Lower lobe of right lung (tissue), 2 donors: ENCODE results near the gene DUSP8. TPM values are rescaled to one million over a fixed set of nuclear protein-coding genes. Genes with fewer than 3 reads are reported as not detected.
"Not testable (repeated sequence)": the region's sequence is repeated elsewhere in the genome, so short reads cannot be mapped to it uniquely, and the experiment has no call there.

Experiments
- ATAC-seq, 2 donors: fragments of 200-7000 bp; cut with Tn5 transposase; one replicate each; pipeline ENCODE4 v1.9.1; 2020 to 2022; ENCODE audit warnings: mild to moderate bottlenecking in 2 of 2, moderate library complexity in 2 of 2
- DNase-seq: peaks from one replicate; pipeline ENCODE4 v3.0.0-alpha.2; 2020
- H3K27ac ChIP-seq: fragments of 200-600 bp; one replicate; pipeline ENCODE4 v1.8.0; 2022
- H3K27me3 ChIP-seq: fragments of 200-600 bp; one replicate; pipeline ENCODE4 v1.8.0; 2022; ENCODE audit warnings: low read depth
- H3K36me3 ChIP-seq: fragments of 200-600 bp; one replicate; pipeline ENCODE4 v1.8.0; 2022; ENCODE audit warnings: mild to moderate bottlenecking
- H3K4me1 ChIP-seq: fragments of 200-600 bp; one replicate; pipeline ENCODE4 v1.8.0; 2022
- H3K4me3 ChIP-seq: fragments of 200-600 bp; one replicate; pipeline ENCODE4 v1.8.0; 2022; ENCODE audit warnings: mild to moderate bottlenecking
- H3K9me3 ChIP-seq: fragments of 200-600 bp; one replicate; pipeline ENCODE4 v1.8.0; 2022
- intact Hi-C: fragments of 100-400 bp; cut with DNase I; formaldehyde crosslinking; loops from one replicate; pipeline ENCODE4 v1.11.0; 2022
- long read RNA-seq: library from polyadenylated mRNA; unstranded; transcript quantifications from one replicate; pipeline ENCODE4 v2.0.0, GENCODE V29; 2021
- total RNA-seq: library from RNA; stranded (reverse); fragmentation: NEBNext Ultra II Directional; extraction: Animal tissue kit (Norgen Biotek cat#: 25700); gene quantifications from one replicate; pipeline ENCODE4 v1.2.1, GENCODE V29; 2021
- TF ChIP-seq, protein P1 (sequence below): fragments of 200-600 bp; IDR thresholded peaks from one replicate; pipeline ENCODE4 v1.8.0; 2022; ENCODE audit warnings: antibody characterized with exemption, mild to moderate bottlenecking
- donor health status: DM: no; HTN: yes; CAD: no; lungs with severe emphysema.

The DUSP8 gene
- total RNA-seq: 8.9 TPM
- long read RNA-seq, full-length matches to known transcripts: 2 of 17 reads
- long read RNA-seq, partial matches to known transcripts: 12 of 17 reads
- long read RNA-seq, other reads (novel, unspliced or antisense): 3 of 17 reads

DNA sequence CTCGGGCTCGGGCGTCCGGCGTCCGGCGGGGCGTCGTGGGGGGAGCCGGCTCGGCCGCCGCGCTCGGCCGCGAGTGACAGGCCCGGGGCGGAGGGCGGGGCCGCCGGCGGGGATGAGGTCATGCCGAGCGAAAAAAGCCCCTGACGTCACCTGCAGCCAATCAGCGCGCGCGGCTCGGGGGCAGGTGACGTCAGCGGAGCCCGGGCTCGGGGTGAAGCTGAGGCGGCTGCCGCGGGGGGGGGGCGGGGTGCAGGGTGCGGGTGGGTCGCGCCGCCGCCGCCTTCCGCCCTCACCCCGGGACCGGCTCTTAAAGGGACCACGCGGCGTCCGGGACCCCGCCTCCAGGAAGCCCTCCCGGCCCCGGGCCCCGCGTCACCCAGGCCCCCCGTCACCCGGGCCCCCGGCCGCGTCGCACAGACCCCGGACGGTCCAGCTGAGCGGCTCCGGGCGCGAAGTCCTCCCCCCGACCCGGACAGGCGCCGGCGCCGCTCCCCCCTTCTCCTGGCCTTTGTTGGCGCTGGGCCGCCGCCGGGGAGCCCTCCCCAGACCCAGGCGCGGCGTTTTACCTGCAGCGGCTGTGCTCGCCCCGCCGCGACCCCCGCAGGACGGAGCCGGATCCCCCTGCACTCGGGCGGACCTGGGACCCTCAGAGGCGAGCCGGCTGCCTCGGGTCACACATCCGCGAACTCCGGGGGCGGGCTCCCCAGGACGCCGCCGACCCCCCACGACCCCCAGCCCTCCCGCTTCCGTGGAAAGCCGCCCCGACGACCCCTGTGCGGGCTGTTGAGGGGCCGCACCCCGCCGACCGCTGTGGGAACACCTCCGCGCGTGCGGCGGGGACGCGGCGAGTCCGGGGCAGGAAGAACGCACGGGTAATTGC lies at the start of gene DUSP8:
DUSP8 (minus strand) TSS at position 75 of the 880 bp plus-strand sequence. CDS start 6,445 bp downstream, outside the sequence.
- TF ChIP-seq, protein P1, sequence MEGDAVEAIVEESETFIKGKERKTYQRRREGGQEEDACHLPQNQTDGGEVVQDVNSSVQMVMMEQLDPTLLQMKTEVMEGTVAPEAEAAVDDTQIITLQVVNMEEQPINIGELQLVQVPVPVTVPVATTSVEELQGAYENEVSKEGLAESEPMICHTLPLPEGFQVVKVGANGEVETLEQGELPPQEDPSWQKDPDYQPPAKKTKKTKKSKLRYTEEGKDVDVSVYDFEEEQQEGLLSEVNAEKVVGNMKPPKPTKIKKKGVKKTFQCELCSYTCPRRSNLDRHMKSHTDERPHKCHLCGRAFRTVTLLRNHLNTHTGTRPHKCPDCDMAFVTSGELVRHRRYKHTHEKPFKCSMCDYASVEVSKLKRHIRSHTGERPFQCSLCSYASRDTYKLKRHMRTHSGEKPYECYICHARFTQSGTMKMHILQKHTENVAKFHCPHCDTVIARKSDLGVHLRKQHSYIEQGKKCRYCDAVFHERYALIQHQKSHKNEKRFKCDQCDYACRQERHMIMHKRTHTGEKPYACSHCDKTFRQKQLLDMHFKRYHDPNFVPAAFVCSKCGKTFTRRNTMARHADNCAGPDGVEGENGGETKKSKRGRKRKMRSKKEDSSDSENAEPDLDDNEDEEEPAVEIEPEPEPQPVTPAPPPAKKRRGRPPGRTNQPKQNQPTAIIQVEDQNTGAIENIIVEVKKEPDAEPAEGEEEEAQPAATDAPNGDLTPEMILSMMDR: no peak
- Histone ChIP-seq H3K4me3 (peak within 1 kb of the TSS; percentile 58), H3K4me1 (peaks cover 32% of the 10 kb centered on the region), H3K36me3 (no peaks in the 10 kb centered on the region), H3K9me3 (no peaks in the 10 kb centered on the region), H3K27ac (peak within 1 kb of the TSS; percentile 80), H3K27me3 (peaks cover 7% of the 10 kb centered on the region)
- intact Hi-C loops: no loop called here
- DNase-seq (peak; percentile 91), ATAC-seq (peak; percentile 74)

DNA sequence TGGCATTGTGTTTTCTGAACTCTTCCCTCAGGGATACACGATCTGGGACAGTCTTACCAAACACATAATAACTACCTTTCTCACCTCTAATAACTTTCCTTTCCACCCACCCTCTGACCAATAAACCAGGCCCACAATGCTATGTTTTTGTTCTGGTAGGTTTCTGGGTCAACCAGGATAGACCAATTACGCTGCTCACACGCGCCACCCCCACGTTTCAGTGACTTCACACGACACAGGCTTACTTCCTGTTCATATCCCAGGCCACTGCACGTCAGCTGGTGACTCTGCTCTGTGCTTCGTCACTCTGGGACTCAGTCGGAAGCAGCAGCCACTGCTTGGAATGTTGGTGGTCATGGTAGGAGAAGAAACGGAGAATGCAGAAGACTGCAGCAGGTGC lies 47.4 kb upstream of the DUSP8 start:
- intact Hi-C loops: no loop called here
- H3K4me3 ChIP-seq: no peak overlapping the region
- TF ChIP-seq, protein P1: no peak
- ATAC-seq (no peak), DNase-seq (no peak)
- H3K27me3 ChIP-seq: peaks cover 32% of the 10 kb centered on the region
- no peaks in the 10 kb centered on the region for H3K36me3 ChIP-seq
- H3K27ac ChIP-seq: no peak overlapping the region
- no peaks in the 10 kb centered on the region for H3K4me1 ChIP-seq
- H3K9me3 ChIP-seq: no peaks in the 10 kb centered on the region

DNA sequence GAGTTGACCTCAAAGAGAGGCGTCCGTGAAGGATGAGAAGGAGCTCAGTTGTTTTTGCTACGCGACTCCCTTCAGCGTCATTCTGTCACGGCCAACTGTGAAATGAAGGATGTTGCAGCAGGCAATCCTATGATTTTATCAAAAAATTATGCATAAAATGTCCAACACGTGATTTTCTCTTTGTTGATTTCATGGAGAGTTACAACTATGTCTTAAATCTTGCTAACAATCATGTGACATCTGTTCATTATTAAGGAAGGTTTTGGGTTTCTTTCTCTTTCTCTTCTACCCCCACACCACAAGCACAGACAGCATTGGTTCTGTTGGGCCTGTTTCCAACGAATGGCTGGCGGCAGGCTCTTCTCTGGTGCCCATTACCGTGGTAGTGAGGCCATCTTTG lies 46.2 kb upstream of the DUSP8 start:
- no peaks in the 10 kb centered on the region for H3K4me1 ChIP-seq
- no peak for DNase-seq
- peaks cover 32% of the 10 kb centered on the region for H3K27me3 ChIP-seq
- no peak overlapping the region for H3K4me3 ChIP-seq
- no peak overlapping the region for H3K27ac ChIP-seq
- no peak for ATAC-seq
- H3K9me3 ChIP-seq: no peaks in the 10 kb centered on the region
- H3K36me3 ChIP-seq: no peaks in the 10 kb centered on the region
- intact Hi-C loops: no loop called here
- TF ChIP-seq, protein P1: no peak

- Histone ChIP-seq H3K4me3 (no peak within 1 kb of the TSS), H3K4me1 (no peaks in the 10 kb centered on the region), H3K9me3 (no peaks in the 10 kb centered on the region), H3K36me3 (no peaks in the 10 kb centered on the region), H3K27me3 (peaks cover 15% of the 10 kb centered on the region), H3K27ac (no peak within 1 kb of the TSS)
- DNase-seq (no peak), ATAC-seq (no peak)
- intact Hi-C loops: no loop called here
- TF ChIP-seq, protein P1: no peak
These were observed 36.3 kb upstream of the DUSP8 start, which contains the start of gene KRTAP5-3 for GRCh38 chr11:1608363-1608762. Gene KRTAP5-3 (minus strand): TSS chr11:1608463. CDS start chr11:1608385, 78 bp downstream.

DNA sequence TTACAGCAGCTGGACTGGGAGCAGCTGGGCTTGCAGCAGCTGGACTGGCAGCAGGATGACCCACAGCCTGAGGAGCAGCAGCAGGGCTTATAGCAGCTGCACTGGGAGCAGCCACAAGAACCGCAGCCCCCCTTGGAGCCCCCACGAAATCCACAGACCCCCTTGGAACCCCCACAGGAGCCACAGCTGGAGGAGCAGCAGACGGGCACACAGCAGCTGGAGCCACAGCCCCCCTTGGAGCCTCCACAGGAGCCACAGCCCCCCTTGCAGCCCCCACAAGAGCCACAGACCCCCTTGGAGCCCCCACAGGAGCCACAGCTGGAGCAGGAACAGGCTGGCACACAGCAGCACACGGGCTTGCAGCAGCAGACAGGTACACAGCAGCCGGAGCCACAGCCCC lies 35.8 kb upstream of the DUSP8 start:
- H3K27me3 ChIP-seq: peaks cover 15% of the 10 kb centered on the region
- H3K36me3 ChIP-seq, H3K27ac ChIP-seq, H3K9me3 ChIP-seq, H3K4me1 ChIP-seq, DNase-seq, intact Hi-C loops, ATAC-seq, H3K4me3 ChIP-seq: not testable (repeated sequence)

DNA sequence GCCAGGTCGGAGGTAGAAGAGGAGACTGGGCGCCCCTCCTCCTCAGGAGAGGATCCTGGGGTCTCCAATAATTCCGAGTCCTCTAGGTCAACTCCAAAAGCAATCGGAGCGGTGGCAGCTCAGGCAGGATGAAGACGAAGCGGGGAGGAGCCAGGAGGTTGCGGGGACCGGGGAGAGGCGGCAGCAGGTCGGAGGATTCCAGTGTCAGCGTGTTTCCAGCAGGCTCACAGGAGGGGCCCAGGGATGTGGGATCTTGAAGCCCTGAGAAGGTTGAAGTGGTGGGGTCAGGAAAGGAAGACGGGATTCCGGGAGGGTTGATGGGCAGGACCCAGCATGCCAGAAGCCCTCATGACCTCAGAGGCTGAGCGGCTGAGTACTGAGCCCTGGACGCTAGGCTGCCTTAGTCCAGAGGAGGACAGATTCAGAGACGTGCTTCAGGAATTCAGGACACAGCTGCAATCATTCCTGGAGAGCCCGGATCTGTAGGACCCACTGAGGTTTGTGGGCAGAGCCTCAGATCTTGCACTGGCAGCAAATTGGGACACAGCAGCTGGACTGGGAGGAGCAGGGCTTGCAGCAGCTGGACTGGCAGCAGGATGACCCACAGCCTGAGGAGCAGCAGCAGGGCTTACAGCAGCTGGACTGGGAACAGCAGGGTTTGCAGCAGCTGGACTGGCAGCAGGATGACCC lies 35.2 kb upstream of the DUSP8 start:
- intact Hi-C loops, H3K27ac ChIP-seq, H3K36me3 ChIP-seq, DNase-seq, H3K4me3 ChIP-seq, H3K9me3 ChIP-seq, H3K4me1 ChIP-seq: not testable (repeated sequence)
- peak in 1 of 2 donors; percentile 29 for ATAC-seq
- peaks cover 15% of the 10 kb centered on the region for H3K27me3 ChIP-seq

- H3K4me3 ChIP-seq, H3K4me1 ChIP-seq, H3K27me3 ChIP-seq, H3K27ac ChIP-seq, H3K36me3 ChIP-seq, intact Hi-C loops, H3K9me3 ChIP-seq, DNase-seq, ATAC-seq: not testable (repeated sequence)
These were observed 33.9 kb upstream of the DUSP8 start for GRCh38 chr11:1605923-1606322.
